Left colon (tissue), 2 donors: ENCODE results near the gene ARHGAP26. TPM values are rescaled to one million over a fixed set of nuclear protein-coding genes. Genes with fewer than 3 reads are reported as not detected.

Experiments used
- ATAC-seq: fragments of 200-7000 bp; cut with Tn5 transposase; one replicate; pipeline ENCODE4 v1.9.1; 2020; ENCODE audit warnings: mild to moderate bottlenecking, moderate library complexity
- DNase-seq, 2 donors: peaks; one replicate each; pipeline ENCODE4 v3.0.0-alpha.2; 2020
- intact Hi-C, 2 donors: fragments of 100-400 bp; cut with DNase I in 1 of 2; cut with micrococcal nuclease in 1 of 2; formaldehyde crosslinking; loops; one replicate each; pipeline versions ENCODE4 v1.11.2 to v1.14.0; 2022; cut with DNase I, micrococcal nuclease
- total RNA-seq, 2 donors: library from RNA; stranded (reverse); fragmentation: NEBNext Ultra II Directional; extraction: Animal tissue kit (Norgen Biotek cat#: 25700); gene quantifications; one replicate each; pipeline ENCODE4 v1.2.1, GENCODE V29; 2021
- donor health status: DM: no; HTN: no; CAD: no.
- donor health status: DM: yes; HTN: yes; CAD: no.

ARHGAP26 gene
- total RNA-seq, 2 donors from 2014 or later: 71.6 to 85.1 TPM

- no peak for ATAC-seq
- DNase-seq: no peak
- intact Hi-C loops: no loop called here
These were observed 384.6 kb downstream of the ARHGAP26 start for GRCh38 chr5:143154510-143155370.

GRCh38 chr5:143155455-143155854, 385.3 kb downstream of the ARHGAP26 start:
- no peak for ATAC-seq
- intact Hi-C loops: no loop called here
- no peak for DNase-seq

GRCh38 chr5:143156086-143156485, 385.9 kb downstream of the ARHGAP26 start:
- no peak for DNase-seq
- intact Hi-C loops: no loop called here
- ATAC-seq: no peak

GRCh38 chr5:143156572-143156971, 386.4 kb downstream of the ARHGAP26 start:
- no peak for ATAC-seq
- intact Hi-C loops: no loop called here
- DNase-seq: no peak

- ATAC-seq (no peak), DNase-seq (no peak)
- intact Hi-C loops: no loop called here
These were observed 388.9 kb downstream of the ARHGAP26 start for GRCh38 chr5:143159031-143159430.

- DNase-seq (no peak), ATAC-seq (no peak)
- intact Hi-C loops: no loop called here
These were observed 391.8 kb downstream of the ARHGAP26 start for GRCh38 chr5:143161885-143162540.

- DNase-seq (no peak), ATAC-seq (no peak)
- intact Hi-C loops: no loop called here
These were observed 392.6 kb downstream of the ARHGAP26 start for GRCh38 chr5:143162810-143163209.

- ATAC-seq (no peak), DNase-seq (no peak)
- intact Hi-C loops: no loop called here
These were observed 394.4 kb downstream of the ARHGAP26 start for GRCh38 chr5:143164557-143164956.

- ATAC-seq: no peak
- no peak for DNase-seq
- intact Hi-C loops: no loop called here
These were observed 395.1 kb downstream of the ARHGAP26 start for GRCh38 chr5:143165049-143165880.

- DNase-seq (no peak), ATAC-seq (peak; percentile 18)
- intact Hi-C loops: no loop called here
These were observed 395.9 kb downstream of the ARHGAP26 start for GRCh38 chr5:143166090-143166489.

- intact Hi-C loops: no loop called here
- DNase-seq: peak; percentile 27 to 31
- ATAC-seq: peak; percentile 81
These were observed 396.7 kb downstream of the ARHGAP26 start for GRCh38 chr5:143166661-143167420.

GRCh38 chr5:143168171-143168741, 398.1 kb downstream of the ARHGAP26 start:
- no peak for ATAC-seq

GRCh38 chr5:143168921-143169810, 399.0 kb downstream of the ARHGAP26 start:
- ATAC-seq: no peak
- DNase-seq: no peak
- intact Hi-C loops: no loop called here

More at GRCh38 chr5:143168171-143168741, 398.1 kb downstream of the ARHGAP26 start:
- intact Hi-C loops: no loop called here
- no peak for DNase-seq

- intact Hi-C loops: no loop called here
- DNase-seq (no peak), ATAC-seq (no peak)
These were observed 399.9 kb downstream of the ARHGAP26 start for GRCh38 chr5:143170104-143170503.

GRCh38 chr5:143170977-143171376, 400.8 kb downstream of the ARHGAP26 start:
- no peak for ATAC-seq
- intact Hi-C loops: no loop called here
- DNase-seq: no peak

- DNase-seq: no peak
- no peak for ATAC-seq
- intact Hi-C loops: no loop called here
These were observed 402.6 kb downstream of the ARHGAP26 start for GRCh38 chr5:143172739-143173138.

- intact Hi-C loops: no loop called here
- DNase-seq: no peak
- no peak for ATAC-seq
These were observed 403.1 kb downstream of the ARHGAP26 start for GRCh38 chr5:143173139-143173889.
